ENCODE data around the gene EZH1.
"Not testable (repeated sequence)": the region's sequence is repeated elsewhere in the genome, so short reads cannot be mapped to it uniquely, and the experiment has no call there.

Gene EZH1

GRCh38 chr17:42670789-42671657, 73.8 kb downstream of the EZH1 start:
- no peak for DNase-seq (ENCODE audit: low read depth in 2 of 2, low spot score in 1 of 2)

- no peak for DNase-seq (ENCODE audit: low read depth in 2 of 2, low spot score in 1 of 2)
These were observed 74.7 kb downstream of the EZH1 start for GRCh38 chr17:42669977-42670788.

- DNase-seq (ENCODE audit: low read depth in 2 of 2, low spot score in 1 of 2): no peak
These were observed 75.2 kb downstream of the EZH1 start for GRCh38 chr17:42669705-42669976.

DNA sequence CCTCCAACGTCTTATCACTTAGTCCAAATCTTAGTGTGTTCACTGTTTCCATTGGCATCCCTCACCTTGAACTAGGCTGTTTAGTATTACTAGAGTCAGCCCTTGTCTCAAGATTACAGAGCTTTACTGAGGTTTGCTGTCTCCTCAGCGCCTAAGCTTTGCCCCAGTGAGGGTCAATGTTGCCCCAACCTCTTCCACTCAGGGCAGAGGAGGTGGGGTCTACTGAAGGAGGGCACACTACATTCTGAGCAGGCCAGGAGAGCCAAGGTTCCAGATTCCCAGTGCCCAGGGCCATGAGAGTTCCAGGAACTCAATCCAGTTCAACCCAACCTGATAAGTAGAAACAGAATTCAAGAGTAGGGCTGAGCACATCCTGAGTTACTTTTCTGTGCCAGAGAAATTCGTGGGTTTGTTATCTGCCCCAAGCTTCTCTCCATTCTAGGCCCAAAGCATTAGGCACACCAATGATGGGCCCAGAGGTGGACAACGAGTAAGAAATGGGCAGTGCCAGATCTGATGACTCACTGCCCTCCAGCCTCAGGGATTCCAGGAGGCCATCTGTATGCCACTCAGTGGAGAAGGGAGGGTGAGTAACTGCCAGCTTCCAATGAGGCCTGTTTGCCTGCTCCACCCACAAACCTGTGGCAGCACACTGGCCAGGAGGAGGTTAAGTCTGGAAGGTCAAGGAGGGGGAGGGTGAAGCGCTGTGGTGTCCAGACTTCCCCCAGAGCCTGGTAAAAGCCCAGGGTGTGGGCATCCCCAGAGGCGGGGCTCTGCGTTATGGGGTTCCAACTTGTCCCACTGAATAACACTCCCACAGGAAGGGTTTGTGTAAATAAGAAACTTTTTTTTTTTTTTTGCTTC, 77.5 kb downstream of the EZH1 start:
- no peak for DNase-seq (ENCODE audit: low read depth in 2 of 2, low spot score in 1 of 2)

DNA sequence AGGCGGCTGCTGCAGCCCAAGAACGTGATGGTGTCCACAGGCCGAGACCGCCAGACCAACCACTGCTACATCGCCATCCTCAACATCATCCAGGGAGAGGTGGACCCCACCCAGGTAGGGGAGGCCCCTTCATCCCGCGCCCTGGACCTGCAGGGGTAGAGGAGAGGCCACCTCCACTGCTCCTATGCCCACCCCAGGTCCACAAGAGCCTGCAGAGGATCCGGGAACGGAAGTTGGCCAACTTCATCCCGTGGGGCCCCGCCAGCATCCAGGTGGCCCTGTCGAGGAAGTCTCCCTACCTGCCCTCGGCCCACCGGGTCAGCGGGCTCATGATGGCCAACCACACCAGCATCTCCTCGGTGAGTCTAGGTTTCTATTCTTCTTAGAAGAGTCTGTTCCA, 78.7 kb downstream of the EZH1 start:
- not testable (repeated sequence) for DNase-seq (ENCODE audit: low read depth in 2 of 2, low spot score in 1 of 2)

DNA sequence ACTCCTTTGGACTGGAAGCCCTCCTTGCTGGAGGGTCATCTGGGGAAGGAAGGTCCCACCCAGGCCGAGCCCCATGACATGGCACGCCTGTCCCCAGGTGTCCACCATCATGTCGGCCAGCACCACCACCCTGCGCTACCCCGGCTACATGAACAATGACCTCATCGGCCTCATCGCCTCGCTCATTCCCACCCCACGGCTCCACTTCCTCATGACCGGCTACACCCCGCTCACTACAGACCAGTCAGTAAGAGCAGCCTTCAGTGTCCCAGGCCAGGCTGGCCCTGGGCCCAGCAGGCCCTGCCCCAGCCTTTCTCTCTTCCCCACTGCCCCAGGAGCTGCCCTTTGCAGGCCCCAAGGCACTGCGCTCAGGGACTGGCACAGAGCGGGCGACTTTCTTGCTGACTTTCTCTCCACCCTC, 79.2 kb downstream of the EZH1 start:
- DNase-seq (ENCODE audit: low read depth in 2 of 2, low spot score in 1 of 2): no peak

DNA sequence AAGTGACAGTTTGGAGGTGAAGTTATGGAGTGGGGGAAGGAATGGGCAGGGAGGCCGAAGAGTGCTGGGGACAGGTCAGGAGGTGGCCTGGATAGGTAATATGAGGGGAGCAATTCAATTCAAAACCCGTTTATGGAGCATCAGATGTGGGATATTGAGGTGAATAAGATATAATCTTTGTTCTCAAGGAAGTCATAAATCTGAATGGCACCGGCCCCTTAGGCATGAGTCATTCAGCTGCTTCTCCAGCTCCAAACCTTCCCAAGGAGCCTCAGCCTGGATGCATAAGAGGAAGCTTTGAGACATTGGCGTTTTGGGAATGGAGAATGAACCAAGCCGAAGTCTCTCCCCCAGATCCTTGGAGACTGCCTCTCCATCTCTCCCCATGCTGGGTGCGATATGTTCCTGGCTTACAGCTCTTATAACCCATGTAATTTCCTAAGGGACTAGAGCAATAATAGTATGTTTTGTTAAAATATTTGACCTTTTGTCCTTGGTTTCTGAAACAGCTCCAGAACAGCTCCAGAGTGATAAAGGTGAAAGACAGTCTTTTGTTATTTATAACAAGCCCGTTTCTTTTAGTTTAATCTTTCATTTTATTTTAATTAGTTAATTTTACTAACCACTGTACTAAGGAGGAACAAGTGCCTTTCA, 84.0 kb downstream of the EZH1 start:
- DNase-seq (ENCODE audit: low read depth in 2 of 2, low spot score in 1 of 2): no peak

GRCh38 chr17:42659932-42660274, 84.9 kb downstream of the EZH1 start:
- not testable (repeated sequence) for DNase-seq (ENCODE audit: low read depth in 2 of 2, low spot score in 1 of 2)

DNA sequence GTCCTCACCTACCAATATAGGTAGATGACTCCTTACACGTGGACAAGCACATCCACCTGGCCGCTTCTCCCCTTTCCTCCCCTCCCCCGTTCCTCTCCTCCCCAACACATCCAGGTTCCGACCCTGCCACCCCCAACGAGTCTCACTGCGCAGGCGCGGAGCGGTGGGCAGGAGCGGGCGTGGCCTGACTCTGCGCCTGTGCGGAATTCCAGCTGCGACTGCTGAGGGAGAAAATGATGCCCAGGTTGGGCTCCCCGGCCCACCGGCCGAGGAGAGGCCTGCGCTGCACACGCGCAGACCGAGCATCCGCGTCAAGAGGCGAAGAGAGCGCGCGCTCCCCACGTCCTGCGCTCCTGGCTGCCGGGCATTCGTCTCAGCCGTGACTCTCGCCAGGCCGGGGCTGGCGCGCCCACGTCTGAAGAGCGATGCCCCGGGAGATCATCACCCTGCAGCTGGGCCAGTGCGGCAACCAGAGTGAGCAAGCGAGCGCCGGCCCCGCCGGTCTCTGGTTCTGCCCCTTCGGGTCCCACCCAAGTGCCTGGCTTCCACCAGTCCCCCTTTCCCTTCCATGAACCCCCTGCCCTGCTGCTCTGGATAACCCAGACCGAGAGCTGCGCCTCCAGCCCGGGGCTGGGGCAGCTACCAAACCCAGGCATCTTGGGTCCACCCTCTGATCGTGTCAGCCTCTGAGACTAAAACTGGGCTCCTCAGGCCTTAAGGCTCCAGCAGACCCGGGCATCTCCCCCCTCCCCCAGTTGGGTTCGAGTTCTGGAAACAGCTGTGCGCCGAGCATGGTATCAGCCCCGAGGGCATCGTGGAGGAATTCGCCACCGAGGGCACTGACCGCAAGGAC, 85.5 kb downstream of the EZH1 start, which contains the start of gene TUBG2:
TUBG2 (plus strand) TSS at position 206 of the 853 bp plus-strand sequence; CDS start at position 426, 220 bp downstream.
- peak; percentile 59 to 60 for DNase-seq (ENCODE audit: low read depth in 2 of 2, low spot score in 1 of 2)

GRCh38 chr17:42657824-42658588, 86.8 kb downstream of the EZH1 start:
- no peak for DNase-seq (ENCODE audit: low read depth in 2 of 2, low spot score in 1 of 2)

DNA sequence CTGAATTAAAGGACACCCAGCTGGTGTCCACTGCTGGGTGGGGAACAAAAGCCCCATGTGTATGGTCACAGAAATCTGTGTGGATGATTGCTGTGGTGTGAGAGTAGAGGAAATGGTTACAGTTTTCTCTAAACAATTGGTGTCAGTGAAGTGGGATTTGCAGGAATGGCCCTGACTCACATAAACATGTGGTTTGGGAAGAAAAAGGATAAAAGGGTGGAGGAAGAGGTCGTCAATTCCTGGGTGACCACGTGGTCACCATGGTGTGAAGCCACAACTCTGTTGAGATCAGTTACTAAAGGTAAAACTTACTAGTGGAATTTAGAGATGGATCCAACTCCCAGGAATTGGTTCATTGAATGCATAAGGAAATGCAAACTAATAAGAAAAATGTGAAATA, 89.3 kb downstream of the EZH1 start:
- DNase-seq (ENCODE audit: low read depth in 2 of 2, low spot score in 1 of 2): no peak

GRCh38 chr17:42653179-42654124, 91.4 kb downstream of the EZH1 start:
- DNase-seq (ENCODE audit: low read depth in 2 of 2, low spot score in 1 of 2): no peak

GRCh38 chr17:42651392-42651791, 93.4 kb downstream of the EZH1 start:
- no peak for DNase-seq (ENCODE audit: low read depth in 2 of 2, low spot score in 1 of 2)
